Activated naive CD8-positive, alpha-beta T cell treated with anti-CD3 and anti-CD28 coated beads, Interleukin-2, amount 50 U/mL, for 24 hours (primary cell): ENCODE results near the gene SMARCD2.
"Not testable (repeated sequence)": the region's sequence is repeated elsewhere in the genome, so short reads cannot be mapped to it uniquely, and the experiment has no call there.

ENCODE experiments used
- ATAC-seq: fragments of 150-1000 bp; cut with Tn5 transposase; one replicate; pipeline ENCODE4 v1.10.0; 2021
- DNase-seq: peaks from one replicate; pipeline ENCODE4 v3.0.0; 2021
- H3K27ac Mint-ChIP-seq: one replicate; pipeline ENCODE4 v1.8.0; 2021; ENCODE audit warnings: mild to moderate bottlenecking, mixed read lengths
- H3K27me3 Mint-ChIP-seq: one replicate; pipeline ENCODE4 v1.8.0; 2021; ENCODE audit warnings: mixed read lengths
- H3K36me3 Mint-ChIP-seq: one replicate; pipeline ENCODE4 v1.8.0; 2021; ENCODE audit warnings: low read depth, mixed read lengths
- H3K4me1 Mint-ChIP-seq: one replicate; pipeline ENCODE4 v1.8.0; 2021; ENCODE audit warnings: mixed read lengths
- H3K4me3 Mint-ChIP-seq: one replicate; pipeline ENCODE4 v1.8.0; 2021; ENCODE audit warnings: mild to moderate bottlenecking, moderate library complexity, mixed read lengths
- H3K9me3 Mint-ChIP-seq: one replicate; pipeline ENCODE4 v1.8.0; 2021; ENCODE audit warnings: mixed read lengths

Gene SMARCD2

DNA sequence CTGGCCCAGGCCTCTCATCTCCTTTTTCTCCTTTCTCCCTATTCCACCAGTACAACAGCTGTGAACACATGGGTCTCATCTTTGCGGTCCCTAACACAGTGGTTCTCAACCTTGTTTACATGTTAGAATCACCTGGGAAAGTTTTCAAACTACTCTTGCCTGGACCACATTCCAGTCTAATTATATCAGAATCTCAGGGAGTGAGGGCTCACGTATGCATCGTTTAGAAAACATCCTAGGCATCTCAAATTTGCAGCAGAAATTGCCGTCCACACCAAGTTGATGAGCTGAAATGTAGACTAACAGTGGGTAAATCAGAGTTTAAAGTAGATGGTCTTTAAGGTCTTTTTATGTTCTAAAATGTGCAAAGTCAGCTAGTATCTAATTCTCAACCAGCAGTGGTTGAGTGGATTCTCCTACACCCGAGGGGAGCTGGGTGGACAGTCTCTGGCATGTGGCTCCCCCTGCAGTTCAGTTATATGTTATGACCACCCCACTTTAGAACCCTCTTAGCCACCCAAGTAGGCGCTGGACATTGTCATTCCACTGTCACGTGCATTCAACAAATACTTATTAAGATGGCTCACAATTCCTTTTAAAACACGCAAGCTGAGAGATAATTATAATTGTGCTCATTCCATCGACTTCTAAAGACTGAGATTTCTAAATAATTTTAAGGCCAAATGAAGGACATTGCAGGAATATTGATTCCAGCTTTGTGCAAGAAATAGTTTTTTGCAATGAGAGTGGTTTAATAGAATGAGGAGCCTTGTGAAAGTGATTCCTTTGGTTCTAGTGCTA, 27.2 kb upstream of the SMARCD2 start:
- H3K27ac Mint-ChIP-seq, H3K4me3 Mint-ChIP-seq, H3K36me3 Mint-ChIP-seq, H3K27me3 Mint-ChIP-seq, H3K4me1 Mint-ChIP-seq, ATAC-seq, H3K9me3 Mint-ChIP-seq, DNase-seq: not testable (repeated sequence)

DNA sequence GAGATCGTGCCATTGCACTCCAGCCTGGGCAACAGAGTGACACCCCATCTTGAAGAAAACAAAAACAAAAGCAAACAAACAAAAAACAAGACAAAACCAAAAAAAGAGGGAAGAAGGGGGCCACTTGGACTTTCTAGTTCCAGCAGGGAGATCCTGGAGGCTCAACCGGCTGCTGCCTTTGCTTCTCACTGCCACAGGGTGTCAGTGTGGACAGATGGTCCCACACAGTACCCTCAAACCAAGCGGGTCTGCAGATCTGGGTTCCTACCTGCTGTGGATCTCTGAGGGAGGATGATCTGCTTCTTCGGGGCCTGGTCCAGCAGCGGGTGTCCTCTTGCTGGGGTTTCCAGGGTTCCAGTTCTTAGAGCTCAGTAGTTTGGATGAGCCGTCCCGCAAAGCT, 24.1 kb upstream of the SMARCD2 start:
- not testable (repeated sequence) for ATAC-seq, H3K27me3 Mint-ChIP-seq, H3K36me3 Mint-ChIP-seq, H3K4me3 Mint-ChIP-seq, DNase-seq, H3K4me1 Mint-ChIP-seq, H3K27ac Mint-ChIP-seq, H3K9me3 Mint-ChIP-seq

DNA sequence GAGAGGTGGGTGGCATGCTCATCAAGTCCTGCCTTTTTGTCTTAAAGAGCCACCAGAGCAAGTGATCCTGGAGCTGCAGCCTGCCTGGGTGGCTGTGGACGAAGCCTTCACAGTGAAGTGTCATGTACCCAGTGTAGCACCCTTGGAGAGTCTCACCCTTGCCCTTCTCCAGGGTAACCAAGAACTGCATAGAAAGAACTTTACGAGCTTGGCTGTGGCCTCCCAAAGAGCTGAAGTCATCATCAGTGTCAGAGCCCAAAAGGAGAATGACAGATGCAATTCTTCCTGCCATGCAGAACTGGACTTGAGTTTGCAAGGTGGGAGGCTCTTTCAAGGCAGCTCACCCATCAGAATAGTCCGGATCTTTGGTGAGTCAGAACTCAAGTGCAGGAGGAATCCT, 16.8 kb upstream of the SMARCD2 start:
- Mint-ChIP-seq H3K36me3 (no peaks in the 10 kb centered on the region), H3K4me1 (no peaks in the 10 kb centered on the region), H3K4me3 (no peak overlapping the region), H3K27ac (no peak overlapping the region), H3K9me3 (no peaks in the 10 kb centered on the region), H3K27me3 (peaks cover 4% of the 10 kb centered on the region)
- ATAC-seq (no peak), DNase-seq (no peak)

DNA sequence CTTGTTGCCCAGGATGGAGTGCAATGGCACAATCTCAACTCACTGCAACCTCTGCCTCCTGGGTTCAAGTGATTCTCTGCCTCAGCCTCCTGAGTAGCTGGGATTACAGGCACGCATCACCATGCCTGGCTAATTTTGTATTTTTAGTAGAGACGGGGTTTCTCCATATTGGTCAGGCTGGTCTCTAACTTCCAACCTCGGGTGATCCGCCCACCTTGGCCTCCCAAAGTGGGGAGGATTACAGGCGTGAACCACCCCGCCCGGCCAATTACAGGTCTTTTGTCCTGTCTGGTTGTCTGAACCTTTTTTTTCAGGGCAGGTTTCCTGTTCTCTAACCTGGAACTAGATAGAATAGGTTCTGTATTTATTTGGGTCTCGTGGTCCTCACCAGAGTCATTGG, 13.9 kb upstream of the SMARCD2 start:
- H3K27ac Mint-ChIP-seq, H3K4me3 Mint-ChIP-seq, H3K4me1 Mint-ChIP-seq, H3K36me3 Mint-ChIP-seq, DNase-seq, ATAC-seq, H3K27me3 Mint-ChIP-seq, H3K9me3 Mint-ChIP-seq: not testable (repeated sequence)

DNA sequence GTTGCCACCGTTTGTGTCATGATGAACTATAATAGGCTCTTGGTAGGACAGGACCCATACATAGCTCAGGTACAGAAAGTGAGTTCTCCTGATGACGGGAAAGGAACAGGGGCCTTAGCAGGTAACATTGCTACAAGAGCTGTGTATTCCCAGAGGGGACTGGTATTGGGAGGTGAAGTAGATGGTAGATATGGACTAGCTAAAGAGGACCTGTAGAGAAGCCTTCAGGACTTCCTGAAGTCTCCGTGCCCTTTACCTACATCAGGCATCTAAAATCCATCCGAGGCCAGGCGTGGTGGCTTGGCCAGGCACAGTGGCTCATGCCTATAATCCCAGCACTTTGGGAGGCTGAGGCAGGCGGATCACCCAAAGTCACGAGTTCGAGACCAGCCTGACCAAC, 12.7 kb upstream of the SMARCD2 start:
- ATAC-seq: no peak
- no peak overlapping the region for H3K27ac Mint-ChIP-seq
- DNase-seq: no peak
- H3K4me3 Mint-ChIP-seq: no peak overlapping the region
- H3K27me3 Mint-ChIP-seq: no peaks in the 10 kb centered on the region
- H3K9me3 Mint-ChIP-seq: no peaks in the 10 kb centered on the region
- H3K36me3 Mint-ChIP-seq: no peaks in the 10 kb centered on the region
- H3K4me1 Mint-ChIP-seq: no peaks in the 10 kb centered on the region

DNA sequence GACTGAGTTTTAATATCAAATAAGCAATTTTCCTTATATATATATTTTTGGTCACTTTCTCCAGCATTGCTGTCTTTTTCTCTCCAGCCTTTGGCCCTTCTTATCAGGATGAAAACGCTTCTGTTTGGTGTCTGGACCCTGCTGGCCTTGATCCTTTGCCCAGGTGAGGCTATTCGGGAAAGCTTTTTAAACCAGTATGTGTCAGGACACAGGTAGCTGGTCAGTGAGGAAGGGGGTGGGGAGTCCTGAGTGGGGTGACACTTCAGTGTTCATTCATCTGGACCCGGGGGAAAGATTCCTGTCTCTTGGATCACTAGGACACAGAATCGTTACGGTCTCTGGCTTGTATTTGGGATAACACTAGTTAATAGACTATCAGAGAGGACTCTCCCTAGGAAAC, 12.2 kb upstream of the SMARCD2 start:
- Mint-ChIP-seq H3K36me3 (no peaks in the 10 kb centered on the region), H3K4me3 (no peak overlapping the region), H3K4me1 (no peaks in the 10 kb centered on the region), H3K9me3 (no peaks in the 10 kb centered on the region), H3K27me3 (no peaks in the 10 kb centered on the region), H3K27ac (no peak overlapping the region)
- ATAC-seq: no peak
- DNase-seq: no peak

DNA sequence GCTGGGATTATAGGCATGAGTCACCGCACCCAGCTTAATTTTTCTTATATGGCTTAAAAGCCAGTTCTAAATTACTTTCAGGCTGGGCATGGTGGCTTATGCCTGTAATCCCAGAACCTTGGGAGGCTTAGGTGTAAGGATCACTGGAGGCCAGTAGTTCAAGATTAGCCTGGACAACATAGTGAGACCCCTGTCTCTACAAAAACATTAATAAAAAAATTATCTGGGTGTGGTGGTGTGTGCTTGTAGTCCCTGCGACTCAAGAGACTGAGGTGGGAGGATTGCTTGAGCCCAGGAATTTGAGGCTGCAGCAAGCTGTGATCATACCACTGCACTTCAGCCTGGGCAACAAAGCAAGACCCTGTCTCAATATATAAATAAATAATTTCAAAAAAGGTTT, 10.8 kb upstream of the SMARCD2 start:
- peaks cover 1% of the 10 kb centered on the region for H3K36me3 Mint-ChIP-seq
- peaks cover 5% of the 10 kb centered on the region for H3K9me3 Mint-ChIP-seq
- DNase-seq (no peak), ATAC-seq (no peak)
- H3K4me1 Mint-ChIP-seq: peaks cover 8% of the 10 kb centered on the region
- H3K4me3 Mint-ChIP-seq: no peak overlapping the region
- H3K27me3 Mint-ChIP-seq: peaks cover 5% of the 10 kb centered on the region
- no peak overlapping the region for H3K27ac Mint-ChIP-seq

DNA sequence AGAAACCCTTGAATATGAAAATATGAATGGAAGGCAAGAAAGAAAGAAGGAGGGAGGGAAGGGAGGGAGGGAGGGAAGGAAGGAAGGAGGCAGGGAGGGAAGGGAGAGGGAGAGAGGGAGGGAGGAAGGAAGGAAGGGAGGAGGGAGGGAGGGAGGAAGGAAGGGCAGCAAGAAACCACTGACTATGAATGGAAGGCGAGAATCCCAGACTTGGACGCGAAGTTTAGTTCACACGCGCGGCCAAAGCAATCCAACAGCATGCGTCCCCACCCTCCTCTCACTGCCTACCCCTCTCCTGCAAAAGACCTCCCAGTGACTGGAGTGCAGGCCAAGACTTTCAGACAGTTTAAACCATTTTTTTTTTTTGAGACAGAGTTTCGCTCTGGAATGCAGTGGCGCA, 7.9 kb upstream of the SMARCD2 start:
- peaks cover 10% of the 10 kb centered on the region for H3K9me3 Mint-ChIP-seq
- ATAC-seq (no peak), DNase-seq (no peak)
- no peak overlapping the region for H3K4me3 Mint-ChIP-seq
- H3K4me1 Mint-ChIP-seq: peaks cover 15% of the 10 kb centered on the region
- peaks cover 7% of the 10 kb centered on the region for H3K36me3 Mint-ChIP-seq
- H3K27ac Mint-ChIP-seq: no peak overlapping the region
- H3K27me3 Mint-ChIP-seq: peaks cover 5% of the 10 kb centered on the region

DNA sequence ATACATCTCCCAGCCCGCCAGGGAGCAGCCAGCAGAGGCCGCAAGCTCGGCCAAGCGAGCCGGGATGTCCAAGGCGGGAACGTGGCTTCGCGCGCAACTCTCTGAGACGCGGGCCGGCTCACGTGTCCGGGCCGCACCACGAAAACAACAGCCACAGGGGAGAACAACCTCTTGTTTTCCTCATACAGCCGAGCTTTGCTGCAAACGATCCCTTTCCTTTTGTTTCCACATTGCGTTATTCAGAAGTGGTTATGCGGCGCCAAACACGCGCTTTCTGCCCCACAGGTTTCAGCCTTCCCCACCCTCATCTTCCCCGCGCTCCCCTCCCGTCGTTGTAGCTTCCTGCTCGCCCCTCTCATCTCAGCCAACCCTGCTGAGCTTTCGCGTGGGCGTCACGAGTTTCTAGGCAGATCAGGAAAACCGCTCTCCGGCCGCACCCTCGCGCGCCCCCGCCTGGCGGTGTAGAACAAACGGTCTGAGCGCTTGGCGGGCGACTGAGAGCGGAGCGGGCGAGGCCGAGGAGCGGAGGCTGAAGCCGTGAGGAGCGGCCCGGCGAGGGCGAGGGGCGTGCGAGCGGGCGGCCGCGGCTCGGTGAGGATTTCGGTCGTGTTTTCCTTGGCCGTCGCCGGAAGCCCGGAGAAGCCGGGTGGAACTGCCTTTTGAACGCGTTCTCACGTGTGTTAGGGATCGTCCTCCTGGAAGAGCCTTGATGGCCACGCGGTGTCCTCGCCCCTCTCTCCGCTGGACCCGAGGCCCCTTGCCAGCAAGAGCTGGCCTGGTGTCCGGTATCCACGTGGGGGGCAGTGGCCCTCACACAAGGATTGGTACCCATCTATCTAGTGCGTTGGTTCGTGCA, 6.6 kb upstream of the SMARCD2 start:
- peaks cover 5% of the 10 kb centered on the region for H3K27me3 Mint-ChIP-seq
- peak overlapping the region; percentile 94 for H3K27ac Mint-ChIP-seq
- peaks cover 7% of the 10 kb centered on the region for H3K36me3 Mint-ChIP-seq
- peak; percentile 93 for ATAC-seq
- peak; percentile 99 for DNase-seq
- H3K4me3 Mint-ChIP-seq: peak overlapping the region; percentile 68
- H3K9me3 Mint-ChIP-seq: peaks cover 10% of the 10 kb centered on the region
- peaks cover 18% of the 10 kb centered on the region for H3K4me1 Mint-ChIP-seq

DNA sequence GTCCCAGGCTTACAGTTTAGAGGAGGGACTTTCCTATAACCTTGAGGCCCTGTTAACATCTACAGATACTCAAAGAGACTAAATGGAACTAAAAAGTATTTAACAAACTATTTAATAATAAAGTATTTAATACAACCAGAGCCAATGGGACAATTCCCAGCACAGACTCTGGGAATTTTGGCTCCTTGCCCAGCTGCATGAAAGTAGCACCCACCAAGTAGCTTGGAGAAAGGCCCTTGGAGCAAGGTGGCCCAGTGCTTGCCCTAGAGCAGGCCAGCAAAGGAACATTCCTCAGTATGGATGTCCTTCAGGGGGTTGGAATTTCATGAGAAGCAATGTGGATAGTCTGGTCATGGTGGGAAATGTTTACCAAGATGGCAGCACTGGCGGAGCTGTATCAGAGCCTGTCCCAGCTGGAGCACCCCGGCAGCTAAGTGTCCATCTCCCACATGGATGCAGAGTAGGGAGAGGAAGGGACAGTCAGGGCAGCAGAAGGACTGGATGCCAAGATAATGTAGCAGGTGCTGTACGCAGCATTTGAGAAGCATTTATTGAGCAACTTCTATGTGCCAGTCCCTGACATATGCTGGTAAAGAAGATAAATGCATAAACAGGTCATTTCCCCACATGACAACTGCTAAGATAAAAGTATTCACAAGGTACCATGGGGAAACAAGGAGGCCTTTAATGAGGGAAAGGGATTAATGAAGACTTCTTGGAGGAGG, 5.2 kb upstream of the SMARCD2 start:
- Mint-ChIP-seq H3K27me3 (peaks cover 5% of the 10 kb centered on the region), H3K36me3 (peaks cover 7% of the 10 kb centered on the region), H3K9me3 (peaks cover 10% of the 10 kb centered on the region), H3K27ac (peak overlapping the region; percentile 82), H3K4me3 (peak overlapping the region; percentile 56), H3K4me1 (peaks cover 27% of the 10 kb centered on the region)
- DNase-seq (no peak), ATAC-seq (no peak)

DNA sequence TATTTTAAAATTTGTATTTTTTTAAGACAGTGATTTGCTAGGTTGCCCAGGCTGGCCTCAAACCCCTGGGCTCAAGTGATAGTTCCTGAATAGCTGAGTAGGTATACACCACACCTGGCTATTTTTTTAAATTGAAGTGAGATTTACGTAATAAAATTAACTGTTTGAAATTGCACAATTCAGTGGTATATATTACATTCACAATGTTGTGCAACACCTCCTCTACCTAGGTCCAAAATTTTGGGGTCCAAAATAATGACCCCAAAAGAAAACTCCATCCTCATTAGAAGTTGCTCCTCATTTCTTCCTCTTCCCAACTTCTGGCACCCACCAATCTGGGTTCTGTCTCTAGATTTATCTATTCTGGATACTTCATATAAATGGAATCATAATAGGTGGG, 3.0 kb upstream of the SMARCD2 start:
- Mint-ChIP-seq H3K4me3 (no peak overlapping the region), H3K9me3 (peaks cover 10% of the 10 kb centered on the region), H3K27ac (no peak overlapping the region), H3K36me3 (peaks cover 7% of the 10 kb centered on the region), H3K4me1 (peaks cover 38% of the 10 kb centered on the region), H3K27me3 (peaks cover 5% of the 10 kb centered on the region)
- ATAC-seq (no peak), DNase-seq (no peak)

DNA sequence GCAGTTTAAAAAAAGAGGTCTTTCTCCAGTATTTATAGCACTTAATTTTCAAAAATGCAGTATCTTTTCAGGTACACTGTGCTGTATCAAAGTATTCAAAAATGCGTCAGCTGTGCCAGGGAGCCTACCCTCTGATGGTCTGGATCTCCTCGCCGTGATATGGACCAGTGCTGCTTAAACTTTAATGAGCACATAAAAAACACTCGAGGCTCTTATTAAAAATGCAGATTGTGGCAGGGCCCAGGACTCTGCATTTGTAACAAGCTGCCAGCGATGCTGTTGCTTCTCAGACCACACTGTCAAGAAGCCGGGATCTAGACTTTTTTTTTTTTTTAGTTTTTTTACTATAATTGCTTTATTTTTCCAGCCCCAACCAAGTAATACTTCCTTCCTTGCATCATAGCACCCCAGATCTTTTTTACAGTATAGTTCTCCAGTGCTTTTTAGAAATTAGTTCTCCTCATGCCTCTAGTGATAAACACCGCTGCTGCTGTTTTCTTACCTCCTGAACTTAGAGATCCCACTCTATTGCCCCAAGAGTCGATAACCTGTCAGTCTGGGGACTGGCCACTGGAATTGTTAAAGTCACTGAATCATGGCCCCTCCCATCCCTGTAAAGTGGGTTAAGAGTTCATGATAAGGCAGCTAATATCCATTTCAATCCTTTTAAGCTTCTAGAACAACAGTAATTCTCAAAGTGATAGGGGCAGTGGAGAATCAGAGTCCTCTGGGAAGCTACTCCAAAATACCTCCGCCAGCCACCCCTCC, 1.6 kb upstream of the SMARCD2 start:
- Mint-ChIP-seq H3K9me3 (peaks cover 9% of the 10 kb centered on the region), H3K4me1 (peaks cover 45% of the 10 kb centered on the region), H3K4me3 (peak overlapping the region; percentile 95), H3K27ac (peak overlapping the region; percentile 83), H3K27me3 (peaks cover 2% of the 10 kb centered on the region), H3K36me3 (peaks cover 7% of the 10 kb centered on the region)
- ATAC-seq (no peak), DNase-seq (no peak)

DNA sequence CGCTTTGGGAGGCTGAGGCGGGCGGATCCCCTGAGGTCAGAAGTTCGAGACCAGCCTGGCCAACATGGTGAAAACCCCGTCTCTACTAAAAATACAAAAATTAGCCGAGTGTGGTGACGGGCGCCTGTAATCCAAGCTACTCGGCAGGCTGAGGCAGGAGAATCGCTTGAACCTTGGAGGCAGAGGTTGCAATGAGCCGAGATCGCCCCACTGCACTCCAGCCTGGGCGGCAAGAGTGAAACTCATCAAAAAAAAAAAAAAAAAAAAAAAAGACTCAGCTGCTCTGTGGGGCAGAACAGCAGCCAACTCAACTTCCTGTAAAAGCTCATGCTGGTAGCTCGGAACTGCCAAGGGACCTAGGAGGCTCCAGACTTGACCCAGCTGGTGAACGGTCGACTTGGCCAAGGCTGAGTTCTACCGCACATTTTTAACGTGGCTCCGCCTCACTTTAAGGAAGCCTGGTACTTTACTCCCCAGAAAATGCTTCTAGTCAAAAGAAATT, 953 bp upstream of the SMARCD2 start:
- ATAC-seq (peak; percentile 5), DNase-seq (peak; percentile 45)
- H3K36me3 Mint-ChIP-seq, H3K9me3 Mint-ChIP-seq, H3K27me3 Mint-ChIP-seq: not testable (repeated sequence)
- H3K4me1 Mint-ChIP-seq: peaks cover 45% of the 10 kb centered on the region
- peak overlapping the region; percentile 95 for H3K4me3 Mint-ChIP-seq
- H3K27ac Mint-ChIP-seq: peak overlapping the region; percentile 83

DNA sequence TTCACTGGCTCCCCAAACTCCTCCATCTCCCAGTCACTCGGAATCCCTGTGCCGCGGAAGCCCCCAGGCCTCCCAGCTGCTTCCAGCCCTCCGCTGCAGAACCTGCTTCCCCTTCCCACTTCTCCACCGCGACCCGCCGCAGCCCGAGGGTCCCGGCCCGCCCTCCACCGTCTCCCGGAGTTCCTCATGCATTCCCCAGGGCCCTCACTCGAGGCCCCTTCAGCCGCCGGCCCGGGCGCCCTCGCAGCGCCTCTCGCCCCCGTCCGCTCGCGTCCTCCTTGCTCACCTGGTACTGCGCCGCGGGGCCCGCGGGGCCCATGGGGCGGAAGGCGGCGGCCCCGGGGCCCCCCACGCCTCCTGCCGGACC, 329 bp downstream of the SMARCD2 start:
- H3K27me3 Mint-ChIP-seq: no peaks in the 10 kb centered on the region
- H3K4me3 Mint-ChIP-seq: peak overlapping the region; percentile 95
- ATAC-seq (peak; percentile 21), DNase-seq (no peak)
- H3K9me3 Mint-ChIP-seq: no peaks in the 10 kb centered on the region
- peaks cover 36% of the 10 kb centered on the region for H3K4me1 Mint-ChIP-seq
- H3K27ac Mint-ChIP-seq: peak overlapping the region; percentile 90
- no peaks in the 10 kb centered on the region for H3K36me3 Mint-ChIP-seq
